MM.1S (cell line): ENCODE measurements around the gene SUV39H2.

Source experiments
- DNase-seq: peaks from one replicate; pipeline ENCODE4 v3.0.0-alpha.2; 2015
- H2AFZ ChIP-seq: fragments of 300-600 bp; sonication (generic); 2 replicates; pipeline ENCODE4 v1.6.0; 2016; ENCODE audit warnings: antibody characterized with exemption, low read length
- H3F3A ChIP-seq: fragments of 300-600 bp; sonication (generic); 2 replicates; pipeline ENCODE4 v1.6.1; 2016; ENCODE audit warnings: mild to moderate bottlenecking, antibody characterized with exemption, low read length, moderate library complexity, mixed read lengths; ENCODE audit not compliant: insufficient read depth
- H3K27ac ChIP-seq: fragments of 300-600 bp; sonication (generic); 2 replicates; pipeline ENCODE4 v1.5.1; 2016; ENCODE audit warnings: mild to moderate bottlenecking, low read length
- H3K27me3 ChIP-seq: fragments of 300-600 bp; sonication (generic); replicated peaks from 2 replicates; pipeline ENCODE4 v1.6.0; 2016; ENCODE audit warnings: low read length; ENCODE audit not compliant: insufficient read depth
- H3K36me3 ChIP-seq: fragments of 300-600 bp; sonication (generic); replicated peaks from 2 replicates; pipeline ENCODE4 v1.6.1; 2016; ENCODE audit warnings: mild to moderate bottlenecking, low read length, mixed read lengths; ENCODE audit not compliant: insufficient read depth
- H3K4me1 ChIP-seq: fragments of 300-600 bp; sonication (generic); 2 replicates; pipeline ENCODE4 v1.6.1; 2016; ENCODE audit warnings: low read length, mixed read lengths
- H3K4me2 ChIP-seq: fragments of 300-600 bp; sonication (generic); 2 replicates; pipeline ENCODE4 v1.6.0; 2016; ENCODE audit warnings: low read depth, low read length
- H3K4me3 ChIP-seq: fragments of 300-600 bp; sonication (generic); 2 replicates; pipeline ENCODE4 v1.5.1; 2016; ENCODE audit warnings: low read length, mixed read lengths
- H3K79me2 ChIP-seq: fragments of 300-600 bp; sonication (generic); 2 replicates; pipeline ENCODE4 v1.6.1; 2016; ENCODE audit warnings: mixed run types, low read length, mixed read lengths
- H3K9ac ChIP-seq: fragments of 300-600 bp; sonication (generic); 2 replicates; pipeline ENCODE4 v1.6.1; 2016; ENCODE audit warnings: low read length, mixed read lengths
- H3K9me2 ChIP-seq: fragments of 300-600 bp; sonication (generic); replicated peaks from 2 replicates; pipeline ENCODE4 v1.6.1; 2016; ENCODE audit warnings: mild to moderate bottlenecking, low read length, mixed read lengths; ENCODE audit not compliant: insufficient read depth
- H3K9me3 ChIP-seq: fragments of 300-600 bp; sonication (generic); replicated peaks from 2 replicates; pipeline ENCODE4 v1.6.1; 2016; ENCODE audit warnings: mild to moderate bottlenecking, low read length, mixed read lengths; ENCODE audit not compliant: insufficient read depth
- H4K20me1 ChIP-seq: fragments of 300-600 bp; sonication (generic); 2 replicates; pipeline ENCODE4 v1.6.1; 2016; ENCODE audit warnings: mild to moderate bottlenecking, low read length, moderate library complexity, mixed read lengths; ENCODE audit not compliant: insufficient read depth
- EZH2 ChIP-seq: fragments of 300-600 bp; sonication (generic); optimal IDR thresholded peaks from 2 replicates; pipeline ENCODE3; 2017; ENCODE audit warnings: low read depth, mild to moderate bottlenecking, antibody characterized with exemption, low read length, mixed read lengths
- EZH2phosphoT487 ChIP-seq: fragments of 300-600 bp; sonication (generic); IDR thresholded peaks from 2 replicates; pipeline ENCODE4 v1.6.1; 2018; ENCODE audit warnings: antibody characterized with exemption, low read length
- TF ChIP-seq, protein P1 (sequence below): fragments of 300-600 bp; sonication (generic); IDR thresholded peaks from 2 replicates; pipeline ENCODE4 v1.5.1; 2016; ENCODE audit warnings: antibody characterized with exemption, low read length, mixed read lengths

Gene SUV39H2, protein sequence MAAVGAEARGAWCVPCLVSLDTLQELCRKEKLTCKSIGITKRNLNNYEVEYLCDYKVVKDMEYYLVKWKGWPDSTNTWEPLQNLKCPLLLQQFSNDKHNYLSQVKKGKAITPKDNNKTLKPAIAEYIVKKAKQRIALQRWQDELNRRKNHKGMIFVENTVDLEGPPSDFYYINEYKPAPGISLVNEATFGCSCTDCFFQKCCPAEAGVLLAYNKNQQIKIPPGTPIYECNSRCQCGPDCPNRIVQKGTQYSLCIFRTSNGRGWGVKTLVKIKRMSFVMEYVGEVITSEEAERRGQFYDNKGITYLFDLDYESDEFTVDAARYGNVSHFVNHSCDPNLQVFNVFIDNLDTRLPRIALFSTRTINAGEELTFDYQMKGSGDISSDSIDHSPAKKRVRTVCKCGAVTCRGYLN

DNA sequence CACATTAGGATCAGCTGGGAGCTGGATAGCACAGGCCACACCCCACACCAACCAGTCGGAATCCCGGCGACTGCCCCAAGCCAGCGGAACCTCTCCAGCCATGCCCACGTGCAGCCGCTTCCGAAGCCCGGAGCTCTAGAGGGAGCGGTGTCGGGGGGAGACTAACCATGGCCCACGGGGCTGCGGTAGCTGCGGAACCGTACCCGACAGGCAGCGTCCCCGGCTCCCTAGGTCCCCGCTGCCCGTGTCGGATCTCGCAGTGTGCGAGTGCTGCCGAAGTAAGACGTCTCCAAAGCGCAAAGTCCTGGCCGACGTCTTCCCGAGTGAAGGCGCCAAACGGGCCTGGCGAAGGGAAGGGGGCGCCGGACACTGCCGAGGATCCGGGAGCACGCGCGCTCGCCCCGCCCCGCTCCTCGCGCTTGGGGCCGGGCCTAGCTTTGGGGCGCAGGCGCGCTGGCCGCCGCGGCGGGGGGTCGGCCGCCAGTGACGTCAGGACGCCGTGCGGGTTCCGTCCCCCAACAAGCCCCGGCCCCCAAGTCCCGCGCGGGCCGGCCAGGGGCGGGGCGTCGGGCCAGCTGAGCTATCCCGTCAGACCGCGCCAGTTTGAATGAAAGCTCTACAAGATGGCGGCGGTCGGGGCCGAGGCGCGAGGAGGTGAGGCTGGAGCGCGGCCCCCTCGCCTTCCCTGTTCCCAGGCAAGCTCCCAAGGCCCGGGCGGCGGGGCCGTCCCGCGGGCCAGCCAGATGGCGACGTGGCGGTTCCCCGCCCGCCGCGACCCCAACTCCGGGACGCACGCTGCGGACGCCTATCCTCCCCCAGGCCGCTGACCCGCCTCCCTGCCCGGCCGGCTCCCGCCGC, at the start of gene SUV39H2:
SUV39H2 (plus strand) TSS at position 601 of the 858 bp plus-strand sequence; CDS start at position 624, 23 bp downstream.
- Histone ChIP-seq H3K4me1 (peaks cover 13% of the 10 kb centered on the region), H4K20me1 (no peaks in the 10 kb centered on the region), H3K27ac (peak within 1 kb of the TSS; percentile 65), H2AFZ (peak within 1 kb of the TSS; percentile 81), H3K27me3 (no peaks in the 10 kb centered on the region), H3K4me2 (peak within 1 kb of the TSS; percentile 78), H3K9me2 (no peaks in the 10 kb centered on the region), H3K79me2 (peaks cover 73% of the 10 kb centered on the region), H3K4me3 (peak within 1 kb of the TSS; percentile 98), H3K9me3 (no peaks in the 10 kb centered on the region), H3K9ac (peak within 1 kb of the TSS; percentile 95), H3F3A (no peaks in the 10 kb centered on the region), H3K36me3 (peaks cover 3% of the 10 kb centered on the region; the same call in 1 of the 2 replicates)
- TF ChIP-seq, protein P1, sequence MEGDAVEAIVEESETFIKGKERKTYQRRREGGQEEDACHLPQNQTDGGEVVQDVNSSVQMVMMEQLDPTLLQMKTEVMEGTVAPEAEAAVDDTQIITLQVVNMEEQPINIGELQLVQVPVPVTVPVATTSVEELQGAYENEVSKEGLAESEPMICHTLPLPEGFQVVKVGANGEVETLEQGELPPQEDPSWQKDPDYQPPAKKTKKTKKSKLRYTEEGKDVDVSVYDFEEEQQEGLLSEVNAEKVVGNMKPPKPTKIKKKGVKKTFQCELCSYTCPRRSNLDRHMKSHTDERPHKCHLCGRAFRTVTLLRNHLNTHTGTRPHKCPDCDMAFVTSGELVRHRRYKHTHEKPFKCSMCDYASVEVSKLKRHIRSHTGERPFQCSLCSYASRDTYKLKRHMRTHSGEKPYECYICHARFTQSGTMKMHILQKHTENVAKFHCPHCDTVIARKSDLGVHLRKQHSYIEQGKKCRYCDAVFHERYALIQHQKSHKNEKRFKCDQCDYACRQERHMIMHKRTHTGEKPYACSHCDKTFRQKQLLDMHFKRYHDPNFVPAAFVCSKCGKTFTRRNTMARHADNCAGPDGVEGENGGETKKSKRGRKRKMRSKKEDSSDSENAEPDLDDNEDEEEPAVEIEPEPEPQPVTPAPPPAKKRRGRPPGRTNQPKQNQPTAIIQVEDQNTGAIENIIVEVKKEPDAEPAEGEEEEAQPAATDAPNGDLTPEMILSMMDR = no peak
- TF ChIP-seq EZH2 = no peak
- TF ChIP-seq EZH2phosphoT487 = no peak
- peak; percentile 97 for DNase-seq

- TF ChIP-seq EZH2phosphoT487 (no peak), EZH2 (no peak)
- TF ChIP-seq, protein P1 = no peak
- no peaks in the 10 kb centered on the region for H4K20me1 ChIP-seq
- peaks cover under 1% of the 10 kb centered on the region for H3K79me2 ChIP-seq
- H3K27ac ChIP-seq = no peak overlapping the region
- H3K4me1 ChIP-seq = peaks cover 6% of the 10 kb centered on the region
- no peak overlapping the region for H3K4me3 ChIP-seq
- no peaks in the 10 kb centered on the region for H3F3A ChIP-seq
- no peaks in the 10 kb centered on the region for H3K36me3 ChIP-seq
- H3K9ac ChIP-seq = no peak overlapping the region
- no peaks in the 10 kb centered on the region for H3K9me2 ChIP-seq
- no peak for DNase-seq
- no peaks in the 10 kb centered on the region for H3K27me3 ChIP-seq
- no peak overlapping the region for H2AFZ ChIP-seq
- no peaks in the 10 kb centered on the region for H3K9me3 ChIP-seq
- no peak overlapping the region for H3K4me2 ChIP-seq
Observed at GRCh38 chr10:14833106-14833505, 45.6 kb upstream of the SUV39H2 start.

- no peak overlapping the region for H3K27ac ChIP-seq
- no peaks in the 10 kb centered on the region; the same call in 1 of the 2 replicates for H3K36me3 ChIP-seq
- H2AFZ ChIP-seq = no peak overlapping the region
- H3K9me3 ChIP-seq = no peaks in the 10 kb centered on the region
- no peaks in the 10 kb centered on the region for H3K9me2 ChIP-seq
- H3K4me3 ChIP-seq = no peak overlapping the region
- no peaks in the 10 kb centered on the region for H4K20me1 ChIP-seq
- peaks cover 4% of the 10 kb centered on the region; the same call in 1 of the 2 replicates for H3K4me1 ChIP-seq
- H3K79me2 ChIP-seq = peaks cover 31% of the 10 kb centered on the region
- H3F3A ChIP-seq = no peaks in the 10 kb centered on the region
- DNase-seq = no peak
- no peak overlapping the region for H3K4me2 ChIP-seq
- no peaks in the 10 kb centered on the region for H3K27me3 ChIP-seq
- TF ChIP-seq, protein P1 = no peak
- TF ChIP-seq EZH2 (no peak), EZH2phosphoT487 (no peak)
- no peak overlapping the region for H3K9ac ChIP-seq
Observed at GRCh38 chr10:14836208-14836607, 42.5 kb upstream of the SUV39H2 start.
